ENCODE data around the gene ECPAS.

GRCh38 chr9:111484572-111484894, 350 bp upstream of the ECPAS start:
- TF ChIP-seq GATA2 (IDR thresholded peaks at IDR 0.05; ENCODE audit: low read depth, low read length) (no peak), GATA3 (IDR thresholded peaks at IDR 0.05; ENCODE audit: low read depth, low read length) (no peak)

Measured in SH-SY5Y (cell line).